ENCODE measurements around the gene PDXDC1. TPM values are rescaled to one million over a fixed set of nuclear protein-coding genes. Genes with fewer than 3 reads are reported as not detected.
A peak's percentile ranks its signal among the peaks of the same experiment; 100 is the strongest.

PDXDC1 gene
- total RNA-seq, 2 donors from 2014 or later: 63.3 to 66.2 TPM

GRCh38 chr16:14955546-14956231, 19.1 kb upstream of the PDXDC1 start:
- Histone ChIP-seq H3K27me3 (no peaks in the 10 kb centered on the region), H3K36me3 (replicated peaks in 1 of 2; ENCODE audit: insufficient read depth in 1 of 2, low read depth in 2 of 2) (no peaks in the 10 kb centered on the region), H3K9me3 (no peaks in the 10 kb centered on the region), H3K4me3 (no peak overlapping the region), H3K4me1 (peaks cover 11% of the 10 kb centered on the region), H3K27ac (no peak overlapping the region)
- ATAC-seq (peak; percentile 37), DNase-seq (peak in 2 of 4 donors; percentile 22 to 68)
- TF ChIP-seq POLR2A (IDR thresholded peaks at IDR 0.05): no peak
- TF ChIP-seq, protein P1, sequence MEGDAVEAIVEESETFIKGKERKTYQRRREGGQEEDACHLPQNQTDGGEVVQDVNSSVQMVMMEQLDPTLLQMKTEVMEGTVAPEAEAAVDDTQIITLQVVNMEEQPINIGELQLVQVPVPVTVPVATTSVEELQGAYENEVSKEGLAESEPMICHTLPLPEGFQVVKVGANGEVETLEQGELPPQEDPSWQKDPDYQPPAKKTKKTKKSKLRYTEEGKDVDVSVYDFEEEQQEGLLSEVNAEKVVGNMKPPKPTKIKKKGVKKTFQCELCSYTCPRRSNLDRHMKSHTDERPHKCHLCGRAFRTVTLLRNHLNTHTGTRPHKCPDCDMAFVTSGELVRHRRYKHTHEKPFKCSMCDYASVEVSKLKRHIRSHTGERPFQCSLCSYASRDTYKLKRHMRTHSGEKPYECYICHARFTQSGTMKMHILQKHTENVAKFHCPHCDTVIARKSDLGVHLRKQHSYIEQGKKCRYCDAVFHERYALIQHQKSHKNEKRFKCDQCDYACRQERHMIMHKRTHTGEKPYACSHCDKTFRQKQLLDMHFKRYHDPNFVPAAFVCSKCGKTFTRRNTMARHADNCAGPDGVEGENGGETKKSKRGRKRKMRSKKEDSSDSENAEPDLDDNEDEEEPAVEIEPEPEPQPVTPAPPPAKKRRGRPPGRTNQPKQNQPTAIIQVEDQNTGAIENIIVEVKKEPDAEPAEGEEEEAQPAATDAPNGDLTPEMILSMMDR (IDR thresholded peaks at IDR 0.05): no peak
- WGBS, 2 donors: 89 to 95% methylated on average over 16 of the region's 16 CpGs
- intact Hi-C loops (cut with DNase I): no loop called here

DNA sequence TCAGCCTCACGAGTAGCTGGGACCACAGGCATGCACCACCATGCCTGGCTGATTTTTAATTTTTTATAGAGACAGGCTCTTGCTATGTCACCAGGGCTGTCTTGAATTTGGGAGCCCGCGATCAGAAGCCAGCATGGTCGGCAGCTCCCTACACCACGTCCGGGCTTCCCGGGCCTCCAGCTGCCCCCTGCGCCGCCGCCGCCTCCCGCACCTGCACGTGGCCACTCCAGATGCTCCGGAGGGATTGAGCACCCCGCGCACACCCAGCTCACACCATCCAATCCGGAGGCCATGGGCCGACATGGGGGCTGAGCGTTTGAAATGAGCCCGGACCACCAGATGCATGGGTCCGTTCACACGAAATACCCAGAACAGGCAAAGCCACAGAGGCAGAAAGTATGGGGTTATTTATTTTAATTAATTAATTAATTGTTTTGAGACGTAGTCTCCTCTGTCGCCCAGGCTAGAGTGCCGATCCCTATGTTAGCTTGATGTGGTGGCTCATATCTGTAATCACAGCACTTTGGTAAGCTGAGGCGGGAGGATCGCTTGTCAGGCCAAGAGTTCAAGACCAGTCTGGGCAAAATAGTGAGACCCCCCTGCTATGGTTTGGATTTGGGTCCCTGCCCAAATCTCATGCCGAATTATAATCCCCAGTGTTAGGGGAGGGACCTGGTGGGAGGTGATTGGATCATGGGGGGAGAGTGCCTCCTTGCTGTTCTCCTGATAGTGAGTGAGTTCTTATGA, 17.1 kb upstream of the PDXDC1 start:
- ATAC-seq (no peak), DNase-seq (no peak)
- Histone ChIP-seq H3K4me1 (peaks cover 18% of the 10 kb centered on the region), H3K9me3 (no peaks in the 10 kb centered on the region), H3K27ac (no peak overlapping the region), H3K4me3 (no peak overlapping the region), H3K27me3 (no peaks in the 10 kb centered on the region), H3K36me3 (replicated peaks in 1 of 2; ENCODE audit: insufficient read depth in 1 of 2, low read depth in 2 of 2) (no peaks in the 10 kb centered on the region)
- WGBS, 2 donors: 88 to 94% methylated on average over 28 of the region's 28 CpGs
- TF ChIP-seq POLR2A (IDR thresholded peaks at IDR 0.05): no peak
- TF ChIP-seq, protein P1 (IDR thresholded peaks at IDR 0.05): no peak
- intact Hi-C loops (cut with DNase I): no loop called here

GRCh38 chr16:14958323-14958600, 16.6 kb upstream of the PDXDC1 start:
- ATAC-seq: no peak
- TF ChIP-seq, protein P1 (IDR thresholded peaks at IDR 0.05): no peak
- TF ChIP-seq POLR2A (IDR thresholded peaks at IDR 0.05): no peak
- intact Hi-C loops (cut with DNase I): no loop called here
- 86 to 96% methylated on average over 4 of the region's 4 CpGs for WGBS, 2 donors
- peaks cover 18% of the 10 kb centered on the region for H3K4me1 ChIP-seq
- H3K36me3 ChIP-seq (replicated peaks in 1 of 2; ENCODE audit: insufficient read depth in 1 of 2, low read depth in 2 of 2): no peaks in the 10 kb centered on the region
- no peaks in the 10 kb centered on the region for H3K27me3 ChIP-seq
- no peak overlapping the region for H3K4me3 ChIP-seq
- no peak overlapping the region for H3K27ac ChIP-seq
- no peak for DNase-seq
- H3K9me3 ChIP-seq: no peaks in the 10 kb centered on the region

DNA sequence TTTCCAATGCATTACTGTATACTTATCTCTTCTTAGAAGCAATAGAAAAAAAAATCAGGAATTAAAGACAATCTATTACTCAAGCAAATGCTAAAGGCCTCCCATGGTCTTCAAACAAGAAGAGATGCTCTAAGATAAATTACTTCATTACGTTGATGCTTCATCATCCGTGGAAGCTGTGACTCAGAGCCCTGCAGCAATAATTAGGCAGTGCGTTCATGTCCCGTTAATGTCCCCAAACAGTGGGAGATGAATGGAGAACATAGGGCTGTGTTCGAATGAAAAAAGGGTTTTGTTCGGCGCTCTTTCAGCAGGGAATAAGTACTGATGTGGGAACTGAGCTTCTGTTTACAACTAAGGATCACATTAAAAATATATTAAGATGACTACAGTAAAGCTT, 15.9 kb upstream of the PDXDC1 start:
- TF ChIP-seq, protein P1 (IDR thresholded peaks at IDR 0.05): no peak
- TF ChIP-seq POLR2A (IDR thresholded peaks at IDR 0.05): no peak
- Histone ChIP-seq H3K4me1 (peaks cover 18% of the 10 kb centered on the region), H3K9me3 (no peaks in the 10 kb centered on the region), H3K27ac (no peak overlapping the region), H3K4me3 (no peak overlapping the region), H3K27me3 (no peaks in the 10 kb centered on the region), H3K36me3 (replicated peaks in 1 of 2; ENCODE audit: insufficient read depth in 1 of 2, low read depth in 2 of 2) (no peaks in the 10 kb centered on the region)
- intact Hi-C loops (cut with DNase I): no loop called here
- DNase-seq: no peak
- ATAC-seq: no peak
- WGBS, 2 donors: 81 to 84% methylated on average over 7 of the region's 7 CpGs
